Adipose tissue (tissue), 3 donors: Measurements from ENCODE around the gene TP53RK. TPM values are rescaled to one million over a fixed set of nuclear protein-coding genes. Genes with fewer than 3 reads are reported as not detected.

Experiments used
- H3K27ac ChIP-seq: one replicate; pipeline ENCODE4 v1.5.1; 2013; ENCODE audit warnings: low read depth, low read length
- WGBS, 3 donors: extraction: QIAGEN DNeasy Blood & Tissue Kit; methylation state at CpG; one replicate each; pipeline ENCODE4 v1.1.7; 2013; 5-methylcytosine and 5-hydroxymethylcytosine counted together
- polyA plus RNA-seq, 3 donors: library from polyadenylated mRNA; stranded (reverse); fragments of 200-250 nt; gene quantifications; one replicate each; pipeline ENCODE4 v1.2.3, GENCODE V29; 2013
- donor health status: healthy with polysubstance abuse.
- donor health status: Bipolar disorder and iron deficiency.
- donor health status: healthy.

The TP53RK gene
- polyA plus RNA-seq, 3 donors, result 3.4 to 9.3 (median 8.3) TPM

- no peak within 1 kb of the TSS for H3K27ac ChIP-seq
- 1 to 2% (median 1%) methylated on average over 45 to 67 of the region's 67 CpGs for WGBS, 3 donors
Measured at GRCh38 chr20:46709459-46710152, 20.4 kb upstream of the TP53RK start, which contains the start of gene SLC2A10. Gene SLC2A10, plus strand, starts transcription at chr20:46709649. Its CDS starts 88 bp downstream, at chr20:46709737.

GRCh38 chr20:46709055-46709458 lies 19.8 kb upstream of the TP53RK start:
- H3K27ac ChIP-seq, result no peak overlapping the region
- WGBS, 3 donors, result 55 to 61% (median 60%) methylated on average over 13 of the region's 13 CpGs

- 50 to 72% (median 68%) methylated on average over 8 of the region's 8 CpGs for WGBS, 3 donors
- H3K27ac ChIP-seq, result no peak overlapping the region
Measured at GRCh38 chr20:46708172-46708860, 19.1 kb upstream of the TP53RK start.

GRCh38 chr20:46706242-46706641 lies 17.0 kb upstream of the TP53RK start:
- H3K27ac ChIP-seq, result no peak overlapping the region
- 93 to 97% (median 96%) methylated on average over 2 of the region's 2 CpGs for WGBS, 3 donors

DNA sequence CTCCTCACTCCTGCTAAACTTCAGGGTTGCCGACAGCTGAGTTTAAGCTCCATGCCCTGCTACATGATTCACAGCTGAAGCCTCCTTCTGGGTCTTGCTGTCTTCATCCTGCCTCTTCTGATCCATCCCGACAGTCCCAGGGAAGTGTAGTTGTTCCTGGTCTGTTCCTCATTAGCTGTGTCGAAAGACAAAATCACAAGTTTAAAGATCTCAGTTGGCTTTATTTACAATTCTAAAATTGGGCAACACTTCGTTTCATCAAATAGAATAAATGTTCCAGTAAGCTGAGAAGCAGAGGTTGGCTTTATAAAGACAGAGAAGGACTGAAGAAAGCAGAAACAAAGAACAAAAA lies 16.1 kb upstream of the TP53RK start:
- 61 to 69% (median 63%) methylated on average over 4 of the region's 4 CpGs for WGBS, 3 donors
- H3K27ac ChIP-seq, result no peak overlapping the region

DNA sequence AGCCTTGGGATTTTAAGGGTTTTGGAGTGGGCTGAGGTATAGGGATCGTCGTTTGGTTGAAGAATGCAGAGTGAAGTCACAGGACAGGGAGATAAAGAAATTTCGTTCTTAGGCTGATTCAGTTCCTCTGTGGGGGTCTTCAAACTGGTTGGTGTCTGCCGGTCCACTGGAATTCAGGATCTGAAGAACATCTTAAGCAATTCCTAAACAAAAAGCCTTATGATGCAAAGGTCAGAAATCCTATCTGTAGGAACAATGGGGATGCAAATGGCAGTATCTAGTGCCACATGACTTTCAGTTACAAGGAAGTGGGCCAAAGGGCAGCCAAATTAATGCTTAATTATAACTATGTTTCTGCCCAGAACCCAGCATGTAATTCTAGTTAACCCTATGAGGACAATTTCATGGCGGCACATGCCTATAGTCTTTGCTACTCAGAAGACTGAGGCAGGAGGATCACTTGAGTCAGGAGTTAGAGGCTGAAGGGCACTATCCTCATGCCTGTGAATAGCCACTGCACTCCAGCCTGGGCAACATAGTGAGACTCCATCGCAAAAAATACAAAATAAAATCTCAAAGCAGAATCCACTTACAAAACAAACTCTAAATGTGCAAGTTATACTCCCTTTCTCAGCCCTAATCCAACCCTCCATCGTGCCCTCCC lies 15.6 kb upstream of the TP53RK start:
- WGBS, 3 donors, result 63 to 74% (median 67%) methylated on average over 7 of the region's 7 CpGs
- H3K27ac ChIP-seq, result no peak overlapping the region

- 70 to 78% (median 74%) methylated on average over 3 of the region's 3 CpGs for WGBS, 3 donors
Measured at GRCh38 chr20:46703435-46703834, 14.2 kb upstream of the TP53RK start.

GRCh38 chr20:46702447-46703203 lies 13.4 kb upstream of the TP53RK start:
- WGBS, 3 donors, result 93 to 94% (median 93%) methylated on average over 8 of the region's 8 CpGs
- no peak overlapping the region for H3K27ac ChIP-seq

More at GRCh38 chr20:46703435-46703834, 14.2 kb upstream of the TP53RK start:
- no peak overlapping the region for H3K27ac ChIP-seq

GRCh38 chr20:46701986-46702385 lies 12.7 kb upstream of the TP53RK start:
- WGBS, 3 donors, result 78 to 81% (median 79%) methylated on average over 5 of the region's 5 CpGs

GRCh38 chr20:46701556-46701955 lies 12.3 kb upstream of the TP53RK start:
- WGBS, 3 donors, result 58 to 72% (median 71%) methylated on average over 4 of the region's 4 CpGs
- H3K27ac ChIP-seq, result no peak overlapping the region

More at GRCh38 chr20:46701986-46702385, 12.7 kb upstream of the TP53RK start:
- H3K27ac ChIP-seq, result no peak overlapping the region

DNA sequence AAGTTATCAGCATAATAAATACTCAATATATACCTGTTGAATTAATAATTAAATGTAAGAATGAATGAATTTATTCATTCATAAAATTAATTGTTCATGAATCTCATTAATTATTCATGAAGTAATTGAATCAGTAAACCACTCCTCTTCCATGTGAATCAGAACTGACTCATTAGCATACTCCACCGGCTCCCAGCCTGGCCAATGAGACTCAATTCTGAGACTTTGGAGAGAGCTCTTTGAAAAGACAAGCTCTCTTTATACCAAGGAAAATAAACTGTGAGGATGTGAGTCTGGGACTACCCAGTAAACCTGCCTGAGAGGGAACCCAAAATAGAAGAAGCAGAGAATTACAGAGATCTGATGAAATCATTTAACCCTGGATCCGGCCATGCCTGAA lies 11.8 kb upstream of the TP53RK start:
- 70 to 84% (median 80%) methylated on average over 2 of the region's 2 CpGs for WGBS, 3 donors
- no peak overlapping the region for H3K27ac ChIP-seq

DNA sequence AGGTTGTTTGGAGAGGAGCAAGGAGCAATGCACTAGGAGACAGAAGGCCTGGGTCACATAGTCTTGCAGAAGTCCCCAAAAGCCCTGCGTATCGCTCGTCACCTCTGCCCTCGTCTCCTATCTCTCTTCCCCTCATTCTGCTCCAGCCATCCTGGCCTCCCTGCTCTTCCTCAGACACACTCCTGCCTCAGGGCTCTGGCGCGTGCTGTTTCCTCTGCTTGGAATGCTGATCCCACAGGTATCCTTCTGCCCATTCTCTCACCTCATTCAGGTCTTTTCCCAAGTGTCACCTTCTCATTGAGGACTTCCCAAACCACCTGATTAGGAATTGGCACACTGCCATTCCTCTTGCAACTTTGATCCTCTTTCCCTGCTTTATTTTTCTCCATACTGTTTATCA lies 11.2 kb upstream of the TP53RK start:
- 82 to 90% (median 86%) methylated on average over 6 of the region's 6 CpGs for WGBS, 3 donors
- H3K27ac ChIP-seq, result no peak overlapping the region

GRCh38 chr20:46699651-46700359 lies 10.6 kb upstream of the TP53RK start:
- H3K27ac ChIP-seq, result no peak overlapping the region
- WGBS, 3 donors, result 38 to 54% (median 48%) methylated on average over 12 of the region's 12 CpGs

GRCh38 chr20:46698788-46699187 lies 9.5 kb upstream of the TP53RK start:
- H3K27ac ChIP-seq, result no peak overlapping the region
- 81 to 90% (median 86%) methylated on average over 2 of the region's 2 CpGs for WGBS, 3 donors

DNA sequence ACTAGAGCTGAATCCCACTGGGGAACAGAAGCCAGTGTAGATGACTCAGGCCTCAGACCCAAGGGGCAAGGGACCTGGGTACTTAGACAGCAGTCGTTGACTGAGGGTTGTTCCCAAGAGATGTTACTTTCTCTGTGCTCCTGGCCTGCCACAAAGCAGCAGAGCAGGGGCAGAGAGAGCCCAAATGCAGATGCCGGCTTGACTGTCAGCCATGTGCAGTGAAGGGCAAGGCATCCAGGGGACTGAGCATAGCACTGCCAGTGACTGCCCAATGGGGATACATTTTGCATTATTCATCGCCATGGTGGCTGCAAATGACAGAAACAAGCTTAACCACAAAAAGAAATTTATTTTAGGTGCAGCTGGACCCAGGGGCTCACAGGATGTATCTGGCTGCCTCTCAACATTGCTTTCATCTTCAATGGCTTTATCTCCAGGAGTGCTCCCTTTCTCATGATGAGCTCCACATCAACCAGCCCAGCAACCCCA lies 7.6 kb upstream of the TP53RK start:
- no peak overlapping the region for H3K27ac ChIP-seq
- WGBS, 3 donors, result 83 to 85% (median 84%) methylated on average over 3 of the region's 3 CpGs

DNA sequence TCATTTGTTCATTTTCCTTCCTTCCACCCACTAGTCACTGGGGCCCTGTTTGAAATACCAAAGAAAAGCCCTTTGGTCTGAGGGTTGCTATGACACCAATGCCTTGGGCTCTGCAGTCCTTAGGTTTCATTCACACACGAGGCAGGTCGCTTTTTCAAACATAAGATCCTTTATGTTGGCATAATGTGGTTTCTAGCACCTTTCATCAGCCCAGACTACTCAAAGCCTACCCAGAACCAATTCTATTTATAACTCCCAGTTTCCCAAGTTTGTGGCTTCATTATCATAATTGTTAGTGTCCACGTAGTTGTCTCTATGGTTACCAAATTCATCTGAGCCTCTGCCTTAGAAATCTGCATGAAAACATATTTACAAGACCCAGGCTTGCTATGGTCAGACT lies 6.6 kb upstream of the TP53RK start:
- H3K27ac ChIP-seq, result no peak overlapping the region
- WGBS, 3 donors, result 38 to 51% (median 46%) methylated on average over 3 of the region's 3 CpGs

DNA sequence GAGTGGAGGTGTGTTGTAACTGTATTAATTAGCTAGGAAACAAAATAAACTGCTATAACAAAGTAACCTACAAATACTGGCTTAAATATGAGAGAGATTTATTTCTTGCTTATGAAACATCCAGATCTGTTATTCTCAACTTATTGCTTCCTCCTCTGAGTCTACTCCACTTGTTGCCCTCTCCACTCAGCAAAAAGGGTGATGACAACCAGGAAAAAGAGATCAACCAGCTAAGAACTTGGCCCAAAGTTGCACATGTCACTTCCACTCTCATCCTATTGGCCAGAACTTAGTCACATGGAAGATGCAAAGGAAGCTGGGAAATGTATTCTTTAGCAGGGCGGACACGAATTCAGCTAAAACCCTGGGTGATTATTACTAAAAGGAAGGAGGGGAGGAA lies 5.2 kb upstream of the TP53RK start:
- H3K27ac ChIP-seq, result no peak overlapping the region

DNA sequence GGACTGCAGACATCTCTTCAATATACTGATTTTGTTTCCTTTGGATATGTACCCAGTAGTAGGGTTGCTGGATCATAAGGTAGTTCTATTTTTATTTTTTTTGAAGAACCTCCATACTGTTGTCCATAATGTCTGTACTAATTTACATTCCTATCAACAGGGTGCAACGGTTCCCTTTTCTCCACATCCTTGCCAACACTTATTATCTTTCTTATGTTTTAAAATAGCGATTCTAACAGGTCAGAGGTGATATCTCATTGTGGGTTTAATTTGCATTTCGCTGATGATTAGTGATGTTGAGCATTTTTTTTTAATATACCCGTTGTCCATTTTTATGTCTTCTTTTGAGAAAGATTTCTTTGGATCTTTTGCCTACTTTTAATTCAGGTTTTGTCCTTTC lies 2.0 kb upstream of the TP53RK start:
- WGBS, 3 donors, result 47 to 81% (median 78%) methylated on average over 4 of the region's 4 CpGs
- H3K27ac ChIP-seq, result no peak overlapping the region

More for the DNA sequence above, 5.2 kb upstream of the TP53RK start:
- 48 to 69% (median 48%) methylated on average over 2 of the region's 2 CpGs for WGBS, 3 donors
